Epithelial cell of proximal tubule (primary cell): ENCODE measurements around the gene LIMK2. TPM values are rescaled to one million over a fixed set of nuclear protein-coding genes. Genes with fewer than 3 reads are reported as not detected.

Source experiments
- DNase-seq: peaks from one replicate; pipeline ENCODE4 v3.0.0-alpha.2; 2011; ENCODE audit warnings: low read depth
- H3K4me3 ChIP-seq: 2 replicates; pipeline ENCODE4 v1.5.1; 2011; ENCODE audit warnings: low read depth, mild to moderate bottlenecking, low read length
- CTCF ChIP-seq: conservative IDR thresholded peaks from 2 replicates; pipeline ENCODE4 v1.5.1; 2012; ENCODE audit warnings: low read depth, mild to moderate bottlenecking, low read length
- total RNA-seq: library from RNA; depleted of rRNA; stranded (reverse); fragments of >200 nt; gene quantifications from 2 replicates; pipeline ENCODE4 v1.2.3, GENCODE V29; 2015

Gene LIMK2
- total RNA-seq, 1 donor from 2014 or later, result 26.5 TPM

GRCh38 chr22:31206896-31207687, 5.0 kb upstream of the LIMK2 start:
- no peak for TF ChIP-seq CTCF
- no peak for DNase-seq
- H3K4me3 ChIP-seq, result no peak overlapping the region

DNA sequence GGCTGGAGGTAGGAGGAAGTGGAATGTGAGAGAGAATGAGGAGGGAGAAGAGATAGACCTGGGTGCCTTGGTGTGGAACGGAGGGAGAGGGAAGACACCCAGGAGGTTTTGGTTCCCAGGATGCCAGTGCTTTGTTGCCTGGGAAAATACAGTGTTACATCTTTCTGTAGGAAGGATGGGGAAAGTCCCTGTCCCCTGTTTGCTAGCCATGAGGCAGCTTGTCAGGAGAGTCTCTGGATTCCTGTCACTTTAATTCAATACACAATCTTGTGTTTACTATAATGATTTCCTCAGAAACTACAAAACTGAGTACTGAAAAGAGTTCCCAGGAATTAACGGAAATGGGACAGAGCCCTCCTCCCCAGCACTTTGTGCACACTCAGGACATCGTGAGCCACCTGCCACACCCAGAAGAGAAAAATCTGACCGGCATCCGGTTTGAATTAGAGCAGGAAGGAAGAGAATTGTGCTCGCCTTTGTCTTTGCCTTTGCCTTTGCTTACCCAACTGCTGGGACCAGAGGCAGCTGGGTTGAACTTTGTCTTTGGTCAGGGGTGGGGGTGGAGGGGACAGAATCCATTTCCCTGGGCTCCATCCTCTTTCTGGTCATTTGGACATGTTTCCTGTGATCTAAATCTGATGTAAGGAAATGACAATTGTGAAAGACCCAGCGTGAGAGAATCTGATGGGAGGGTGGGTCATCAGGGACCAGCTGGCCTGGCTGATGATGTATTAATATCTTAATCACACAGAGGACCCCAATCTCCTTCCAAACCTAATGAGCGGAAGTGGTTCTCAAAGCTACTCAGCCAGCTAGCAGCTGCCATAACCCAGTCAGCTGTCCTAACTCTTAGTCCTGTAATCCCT, 1.3 kb upstream of the LIMK2 start:
- TF ChIP-seq CTCF, result no peak
- no peak overlapping the region for H3K4me3 ChIP-seq
- DNase-seq, result no peak

GRCh38 chr22:31211482-31211861, 626 bp upstream of the LIMK2 start:
- no peak for DNase-seq
- peak overlapping the region; percentile 98 for H3K4me3 ChIP-seq
- no peak for TF ChIP-seq CTCF

DNA sequence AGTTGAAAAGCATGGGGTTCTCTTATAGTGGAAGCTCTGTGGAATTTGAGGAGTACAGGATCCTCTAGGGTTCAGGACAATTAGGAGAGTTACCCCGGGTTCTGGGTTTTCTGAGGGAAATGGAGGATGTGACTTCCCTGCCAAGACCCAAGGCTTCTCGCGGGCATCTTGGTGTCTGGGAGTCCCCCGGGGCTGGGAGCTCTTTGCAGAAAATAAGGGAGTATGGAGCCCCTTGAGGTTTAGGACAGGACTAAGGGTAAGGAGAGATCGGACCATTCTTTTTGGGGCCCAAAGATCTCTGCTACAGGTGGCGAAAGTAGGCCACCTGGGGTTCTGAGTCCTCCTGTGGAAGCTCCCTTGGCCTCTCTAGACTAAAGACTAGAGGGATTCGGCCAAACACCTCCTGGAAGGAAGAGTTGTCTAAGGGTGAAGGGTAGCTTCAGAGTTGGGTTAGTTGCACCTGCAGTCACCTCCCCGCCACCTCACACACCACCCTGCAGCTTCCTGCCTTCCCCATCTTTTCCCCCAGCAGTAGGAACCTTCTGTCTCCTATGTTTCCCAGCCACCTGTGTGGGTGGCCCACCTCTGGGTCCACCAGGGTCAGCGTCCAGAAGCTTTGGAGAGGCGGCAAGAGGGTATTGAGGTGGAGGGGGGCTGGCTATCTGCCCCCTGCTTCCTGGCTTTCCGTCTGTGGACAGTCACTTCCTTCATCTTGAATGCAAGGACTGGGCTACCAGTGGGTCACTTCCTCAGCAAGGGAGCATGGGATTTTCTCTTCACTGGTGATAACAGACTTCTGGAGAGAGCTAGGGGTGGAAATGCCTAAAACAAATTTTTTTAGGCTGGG, 908 bp downstream of the LIMK2 start:
- TF ChIP-seq CTCF, result no peak
- peak overlapping the region; percentile 98 for H3K4me3 ChIP-seq

GRCh38 chr22:31215018-31215535, 3.0 kb downstream of the LIMK2 start:
- no peak for DNase-seq
- no peak for TF ChIP-seq CTCF
- no peak overlapping the region for H3K4me3 ChIP-seq

More for the DNA sequence above, 908 bp downstream of the LIMK2 start:
- no peak for DNase-seq

DNA sequence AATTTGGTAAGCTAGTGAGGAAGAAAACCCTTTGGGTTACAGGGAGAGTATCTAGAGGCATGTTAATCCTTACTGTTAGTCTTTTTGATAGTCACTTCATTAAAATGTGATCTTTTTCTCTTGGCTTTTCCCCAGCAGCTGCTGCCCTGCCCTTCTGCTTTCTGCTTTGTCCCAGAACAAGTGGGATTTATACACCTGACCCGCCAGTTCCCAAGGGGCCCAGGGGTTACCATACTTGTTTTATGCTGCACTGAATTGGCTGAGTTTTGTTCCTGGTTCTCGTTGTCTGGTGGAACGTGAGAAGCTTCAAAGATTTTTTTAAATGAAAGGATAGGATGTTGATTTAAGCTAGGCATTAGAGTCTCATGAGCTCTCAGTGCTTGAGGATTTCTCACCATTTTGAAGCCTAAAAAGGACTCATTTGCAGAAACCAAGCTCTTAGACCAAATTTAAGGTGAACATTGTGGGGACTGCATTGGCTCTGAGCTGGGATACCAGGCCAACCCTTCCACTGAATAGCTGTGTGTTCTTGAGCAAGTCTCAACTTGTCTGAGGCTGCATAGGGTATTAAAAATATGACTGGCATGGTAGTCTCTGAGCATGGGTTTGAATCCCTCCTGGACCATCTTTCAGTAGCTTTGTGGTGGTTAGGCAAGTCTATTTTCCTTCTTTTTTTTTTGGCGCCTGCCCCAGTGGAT, 6.6 kb downstream of the LIMK2 start:
- no peak overlapping the region for H3K4me3 ChIP-seq
- no peak for TF ChIP-seq CTCF
- DNase-seq, result no peak
